MCF 10A (cell line): ENCODE results near the gene PSME3. TPM values are rescaled to one million over a fixed set of nuclear protein-coding genes. Genes with fewer than 3 reads are reported as not detected.
"Not testable (repeated sequence)": the region's sequence is repeated elsewhere in the genome, so short reads cannot be mapped to it uniquely, and the experiment has no call there.

Experiments used
- BruUV-seq: library from RNA; stranded (reverse); fragments of 400-500 nt; replicated peaks from 2 replicates; lab custom pipeline; 2021; lab: Mats Ljungman, UMichigan
- CTCF ChIA-PET: fragments of 300-600 bp; sonication (Branson Sonifier 250); formaldehyde crosslinking; extraction: SDS; loops from one replicate; lab custom pipeline; 2021; ENCODE audit warnings: antibody characterized with exemption, inconsistent platforms; lab: Yijun Ruan, JAX
- POLR2A ChIA-PET: fragments of 300-600, 350-650 bp; sonication (Branson Sonifier 250); formaldehyde crosslinking; extraction: SDS; loops from one replicate; lab custom pipeline; 2020; ENCODE audit warnings: antibody characterized with exemption, inconsistent platforms; lab: Yijun Ruan, JAX
- DNase-seq: peaks from one replicate; pipeline ENCODE4 v3.0.0-alpha.2; 2018; ENCODE audit not compliant: unreplicated experiment
- H3K27ac Mint-ChIP-seq: one replicate; pipeline ENCODE4 v1.8.0; 2022; ENCODE audit warnings: mild to moderate bottlenecking, low read depth, mixed read lengths; ENCODE audit not compliant: unreplicated experiment
- H3K27me3 Mint-ChIP-seq: one replicate; pipeline ENCODE4 v1.8.0; 2022; ENCODE audit warnings: mixed read lengths; ENCODE audit not compliant: insufficient read depth, unreplicated experiment
- H3K36me3 Mint-ChIP-seq: one replicate; pipeline ENCODE4 v1.8.0; 2022; ENCODE audit warnings: mild to moderate bottlenecking, moderate library complexity, mixed read lengths; ENCODE audit not compliant: insufficient read depth, unreplicated experiment
- H3K4me1 Mint-ChIP-seq: one replicate; pipeline ENCODE4 v1.8.0; 2022; ENCODE audit warnings: mixed read lengths; ENCODE audit not compliant: insufficient read depth, unreplicated experiment
- H3K4me3 Mint-ChIP-seq: one replicate; pipeline ENCODE4 v1.8.0; 2022; ENCODE audit warnings: mild to moderate bottlenecking, moderate library complexity, mixed read lengths; ENCODE audit not compliant: unreplicated experiment
- H3K9me3 Mint-ChIP-seq: one replicate; pipeline ENCODE4 v1.8.0; 2022; ENCODE audit warnings: mixed read lengths; ENCODE audit not compliant: unreplicated experiment
- intact Hi-C: fragments of 100-400 bp; cut with micrococcal nuclease; formaldehyde crosslinking; loops from 2 replicates; pipeline ENCODE4 v1.14.1; 2022
- total RNA-seq: library from RNA; stranded (reverse); gene quantifications from 2 replicates; pipeline ENCODE4 v1.2.3, GENCODE V29; 2022
- TF ChIP-seq, protein P1 (sequence below): fragments of 200-600 bp; IDR thresholded peaks from one replicate; pipeline ENCODE4 v1.8.0; 2022; ENCODE audit warnings: antibody characterized with exemption, mild to moderate bottlenecking; ENCODE audit not compliant: unreplicated experiment

The PSME3 gene
- total RNA-seq, 1 experiment from 2014 or later = 220 TPM

DNA sequence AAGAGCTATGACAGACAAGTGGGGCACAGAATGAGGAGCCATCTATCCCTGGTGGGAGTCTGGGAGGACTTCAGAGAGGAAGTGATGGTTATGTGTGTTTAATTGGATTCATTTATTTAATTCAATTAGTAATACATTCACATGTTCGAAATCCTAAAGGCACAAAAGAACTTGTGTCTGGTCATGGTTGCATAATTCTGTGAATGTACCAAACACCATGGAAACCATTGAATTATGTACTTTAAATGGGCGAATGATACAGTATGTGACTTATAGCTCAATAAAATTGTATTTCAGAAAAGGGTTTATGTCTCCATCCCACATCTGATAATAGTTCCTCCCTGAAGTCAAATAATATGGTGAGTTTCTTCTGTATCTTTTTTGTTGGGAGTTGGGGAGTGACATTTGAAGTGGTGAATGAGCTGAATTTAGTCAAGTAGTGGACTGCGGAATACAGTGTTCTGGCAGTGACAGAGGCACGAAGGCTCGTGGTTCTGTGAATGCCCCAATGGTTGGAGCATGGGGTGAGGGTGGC, 47.6 kb downstream of the PSME3 start:
- ChIA-PET POLR2A (no interaction called here), CTCF (interaction anchor here (0.8 kb wide), 1 partner anchor 18 kb away, joined by 3 read pairs; no protein-coding TSS in a partner anchor)
- Mint-ChIP-seq H3K4me1 (no peaks in the 10 kb centered on the region), H3K9me3 (no peaks in the 10 kb centered on the region), H3K27me3 (peaks cover 28% of the 10 kb centered on the region), H3K36me3 (peaks cover 6% of the 10 kb centered on the region), H3K27ac (no peak overlapping the region), H3K4me3 (no peak overlapping the region)
- TF ChIP-seq, protein P1, sequence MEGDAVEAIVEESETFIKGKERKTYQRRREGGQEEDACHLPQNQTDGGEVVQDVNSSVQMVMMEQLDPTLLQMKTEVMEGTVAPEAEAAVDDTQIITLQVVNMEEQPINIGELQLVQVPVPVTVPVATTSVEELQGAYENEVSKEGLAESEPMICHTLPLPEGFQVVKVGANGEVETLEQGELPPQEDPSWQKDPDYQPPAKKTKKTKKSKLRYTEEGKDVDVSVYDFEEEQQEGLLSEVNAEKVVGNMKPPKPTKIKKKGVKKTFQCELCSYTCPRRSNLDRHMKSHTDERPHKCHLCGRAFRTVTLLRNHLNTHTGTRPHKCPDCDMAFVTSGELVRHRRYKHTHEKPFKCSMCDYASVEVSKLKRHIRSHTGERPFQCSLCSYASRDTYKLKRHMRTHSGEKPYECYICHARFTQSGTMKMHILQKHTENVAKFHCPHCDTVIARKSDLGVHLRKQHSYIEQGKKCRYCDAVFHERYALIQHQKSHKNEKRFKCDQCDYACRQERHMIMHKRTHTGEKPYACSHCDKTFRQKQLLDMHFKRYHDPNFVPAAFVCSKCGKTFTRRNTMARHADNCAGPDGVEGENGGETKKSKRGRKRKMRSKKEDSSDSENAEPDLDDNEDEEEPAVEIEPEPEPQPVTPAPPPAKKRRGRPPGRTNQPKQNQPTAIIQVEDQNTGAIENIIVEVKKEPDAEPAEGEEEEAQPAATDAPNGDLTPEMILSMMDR = no peak
- BruUV-seq = no TSS peak
- no peak for DNase-seq
- intact Hi-C loops = no loop called here

DNA sequence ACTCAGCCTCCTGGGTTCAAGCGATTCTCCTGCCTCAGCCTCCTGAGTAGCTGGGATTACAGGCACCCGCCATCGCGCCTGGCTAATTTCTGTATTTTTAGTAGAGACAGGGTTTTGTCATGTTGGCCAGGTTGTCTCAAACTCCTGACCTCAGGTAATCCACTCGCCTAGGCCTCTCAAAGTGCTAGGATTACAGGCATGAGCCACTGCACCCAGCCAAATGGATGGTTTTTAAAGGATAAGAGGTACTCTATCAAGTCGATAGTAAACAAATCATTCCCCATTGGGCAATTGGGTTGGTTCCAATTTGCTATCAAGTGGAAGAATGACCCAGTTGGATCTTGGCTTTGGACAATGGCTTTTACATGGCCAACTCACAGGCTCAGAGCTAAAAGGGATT, 48.5 kb downstream of the PSME3 start:
- H3K27me3 Mint-ChIP-seq = peaks cover 22% of the 10 kb centered on the region
- not testable (repeated sequence) for BruUV-seq, H3K4me1 Mint-ChIP-seq

DNA sequence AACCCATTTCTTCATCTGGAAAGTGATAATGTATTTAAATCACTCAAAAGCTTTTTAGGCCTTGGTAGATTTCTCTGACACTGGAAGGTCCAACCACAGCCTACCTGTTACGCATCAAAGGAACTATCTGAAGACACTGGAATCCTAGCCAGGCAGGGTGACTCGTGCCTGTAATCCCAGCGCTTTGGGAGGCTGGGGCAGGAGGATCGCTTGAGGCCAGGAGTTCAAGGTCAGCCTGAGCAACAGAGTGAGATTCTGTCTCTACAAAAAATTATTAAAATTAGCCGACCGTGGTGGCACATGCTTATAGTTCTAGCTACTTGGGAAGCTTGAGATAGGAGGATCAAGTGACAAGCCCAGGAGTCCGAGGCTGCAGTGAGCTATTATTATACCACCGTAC, 49.0 kb downstream of the PSME3 start:
- peaks cover 18% of the 10 kb centered on the region for H3K27me3 Mint-ChIP-seq
- intact Hi-C loops = no loop called here
- no peaks in the 10 kb centered on the region for H3K4me1 Mint-ChIP-seq
- H3K36me3 Mint-ChIP-seq = peaks cover 6% of the 10 kb centered on the region
- no TSS peak for BruUV-seq
- H3K4me3 Mint-ChIP-seq = no peak overlapping the region
- CTCF ChIA-PET = interaction anchor here (0.9 kb wide), 1 partner anchor 56 kb away, joined by 4 read pairs; no protein-coding TSS in a partner anchor
- H3K9me3 Mint-ChIP-seq = no peaks in the 10 kb centered on the region
- no peak overlapping the region for H3K27ac Mint-ChIP-seq
- POLR2A ChIA-PET = no interaction called here
- no peak for DNase-seq
- TF ChIP-seq, protein P1 = no peak

More for the DNA sequence above, 48.5 kb downstream of the PSME3 start:
- H3K36me3 Mint-ChIP-seq, intact Hi-C loops, POLR2A ChIA-PET, H3K27ac Mint-ChIP-seq, H3K9me3 Mint-ChIP-seq, DNase-seq, H3K4me3 Mint-ChIP-seq: not testable (repeated sequence)
- CTCF ChIA-PET = interaction anchor here (0.9 kb wide), 1 partner anchor 57 kb away, joined by 4 read pairs; no protein-coding TSS in a partner anchor

DNA sequence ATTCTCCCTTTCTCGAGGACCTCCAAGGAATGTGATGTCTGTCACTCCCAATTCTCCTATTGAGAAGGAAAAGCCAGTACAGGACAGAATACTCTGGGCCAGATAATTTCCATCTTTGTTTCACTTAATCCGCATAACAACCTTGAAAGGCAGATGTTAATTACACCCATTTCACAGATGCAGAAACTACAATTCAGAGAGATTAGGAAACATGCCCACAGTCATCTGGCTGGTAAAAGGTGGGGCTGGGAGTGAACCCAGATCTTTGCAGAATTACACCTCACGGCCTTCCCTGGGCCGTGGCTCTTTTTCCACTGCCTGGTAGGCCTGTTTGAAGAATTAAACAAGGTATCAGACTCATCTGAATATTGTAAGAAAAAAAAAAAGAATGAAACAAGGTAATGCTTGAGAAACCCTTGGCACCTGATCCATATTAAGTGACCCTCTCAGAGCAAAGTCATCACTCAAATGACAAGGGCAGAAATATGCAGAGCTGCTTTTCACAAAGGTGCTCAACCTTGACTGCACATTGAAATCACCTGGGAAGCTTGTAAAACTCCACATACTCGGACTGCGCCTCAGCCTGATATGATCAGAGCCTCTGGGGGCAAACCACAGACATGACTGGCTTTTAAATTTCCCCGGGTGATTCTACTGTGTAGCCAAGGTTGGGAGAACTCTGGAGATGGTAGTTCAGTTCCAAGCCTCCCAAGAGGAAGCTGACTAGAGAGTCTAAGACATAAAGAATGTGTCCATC, 50.8 kb downstream of the PSME3 start:
- no peak for DNase-seq
- BruUV-seq = no TSS peak
- ChIA-PET POLR2A (interaction anchor here (0.5 kb wide), 1 partner anchor 654 kb away, joined by 3 read pairs; no protein-coding TSS in a partner anchor), CTCF (no interaction called here)
- peaks cover 6% of the 10 kb centered on the region for H3K36me3 Mint-ChIP-seq
- no peaks in the 10 kb centered on the region for H3K9me3 Mint-ChIP-seq
- H3K27me3 Mint-ChIP-seq = no peaks in the 10 kb centered on the region
- intact Hi-C loops = no loop called here
- H3K27ac Mint-ChIP-seq = no peak overlapping the region
- TF ChIP-seq, protein P1 = no peak
- no peaks in the 10 kb centered on the region for H3K4me1 Mint-ChIP-seq
- H3K4me3 Mint-ChIP-seq = no peak overlapping the region

DNA sequence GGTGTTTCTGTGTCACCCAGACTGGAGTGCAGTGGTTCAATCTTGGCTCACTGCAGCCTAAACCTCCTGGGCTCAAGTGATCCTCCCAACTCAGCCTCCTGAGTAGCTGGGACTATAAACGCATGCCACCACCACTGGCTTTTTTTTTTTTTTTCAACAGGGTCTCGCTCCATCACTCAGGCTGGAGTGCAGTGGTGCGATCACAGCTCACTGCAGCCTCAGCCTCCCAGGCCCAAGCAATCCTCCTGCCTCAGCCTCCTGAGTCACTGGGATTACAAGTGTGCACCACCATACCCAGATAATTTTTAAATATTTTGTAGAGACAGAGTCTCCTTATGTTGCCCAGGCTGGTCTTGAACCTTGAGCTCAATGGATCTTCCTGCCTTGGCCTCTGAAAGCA, 52.6 kb downstream of the PSME3 start:
- BruUV-seq, H3K36me3 Mint-ChIP-seq, H3K4me1 Mint-ChIP-seq, H3K4me3 Mint-ChIP-seq, POLR2A ChIA-PET, H3K9me3 Mint-ChIP-seq, intact Hi-C loops, H3K27me3 Mint-ChIP-seq, H3K27ac Mint-ChIP-seq, DNase-seq: not testable (repeated sequence)
- CTCF ChIA-PET = interaction anchor here (0.8 kb wide), 1 partner anchor 53 kb away, joined by 6 read pairs; no protein-coding TSS in a partner anchor
